Ishikawa (cell line): ENCODE results near the gene MIEN1.

Source experiments
- CEBPB ChIP-seq: IDR thresholded peaks from 2 replicates; pipeline ENCODE4 v1.6.1; 2012
- CREB1 ChIP-seq: IDR thresholded peaks from 2 replicates; pipeline ENCODE4 v1.6.1; 2012; ENCODE audit warnings: low read depth
- EGR1 ChIP-seq: IDR thresholded peaks from 2 replicates; pipeline ENCODE4 v1.6.1; 2012
- EP300 ChIP-seq: IDR thresholded peaks from 2 replicates; pipeline ENCODE4 v1.6.1; 2012; ENCODE audit warnings: borderline replicate concordance
- FOXM1 ChIP-seq: IDR thresholded peaks from 2 replicates; pipeline ENCODE4 v1.6.1; 2012; ENCODE audit warnings: low read depth, borderline replicate concordance
- NFIC ChIP-seq: IDR thresholded peaks from 2 replicates; pipeline ENCODE4 v1.6.1; 2012
- RAD21 ChIP-seq: IDR thresholded peaks from 2 replicates; pipeline ENCODE4 v1.6.1; 2012; ENCODE audit warnings: low read depth
- REST ChIP-seq: IDR thresholded peaks from 2 replicates; pipeline ENCODE4 v1.6.1; 2012; ENCODE audit warnings: low read depth, mild to moderate bottlenecking
- TAF1 ChIP-seq: IDR thresholded peaks from 2 replicates; pipeline ENCODE4 v1.6.1; 2012; ENCODE audit warnings: low read depth, mild to moderate bottlenecking
- TCF12 ChIP-seq: IDR thresholded peaks from 2 replicates; pipeline ENCODE4 v1.6.1; 2012; ENCODE audit warnings: low read depth
- TEAD4 ChIP-seq: IDR thresholded peaks from 2 replicates; pipeline ENCODE4 v1.6.1; 2012
- YY1 ChIP-seq: IDR thresholded peaks from 2 replicates; pipeline ENCODE4 v1.6.1; 2012; ENCODE audit warnings: low read depth
- ZBTB7A ChIP-seq: IDR thresholded peaks from 2 replicates; pipeline ENCODE4 v1.6.1; 2012; ENCODE audit warnings: low read depth
- TF ChIP-seq, protein P1 (sequence below): IDR thresholded peaks from 2 replicates; pipeline ENCODE4 v1.6.1; 2012
- TF ChIP-seq, protein P2 (sequence below): IDR thresholded peaks from 2 replicates; pipeline ENCODE4 v1.6.1; 2012

Gene MIEN1

DNA sequence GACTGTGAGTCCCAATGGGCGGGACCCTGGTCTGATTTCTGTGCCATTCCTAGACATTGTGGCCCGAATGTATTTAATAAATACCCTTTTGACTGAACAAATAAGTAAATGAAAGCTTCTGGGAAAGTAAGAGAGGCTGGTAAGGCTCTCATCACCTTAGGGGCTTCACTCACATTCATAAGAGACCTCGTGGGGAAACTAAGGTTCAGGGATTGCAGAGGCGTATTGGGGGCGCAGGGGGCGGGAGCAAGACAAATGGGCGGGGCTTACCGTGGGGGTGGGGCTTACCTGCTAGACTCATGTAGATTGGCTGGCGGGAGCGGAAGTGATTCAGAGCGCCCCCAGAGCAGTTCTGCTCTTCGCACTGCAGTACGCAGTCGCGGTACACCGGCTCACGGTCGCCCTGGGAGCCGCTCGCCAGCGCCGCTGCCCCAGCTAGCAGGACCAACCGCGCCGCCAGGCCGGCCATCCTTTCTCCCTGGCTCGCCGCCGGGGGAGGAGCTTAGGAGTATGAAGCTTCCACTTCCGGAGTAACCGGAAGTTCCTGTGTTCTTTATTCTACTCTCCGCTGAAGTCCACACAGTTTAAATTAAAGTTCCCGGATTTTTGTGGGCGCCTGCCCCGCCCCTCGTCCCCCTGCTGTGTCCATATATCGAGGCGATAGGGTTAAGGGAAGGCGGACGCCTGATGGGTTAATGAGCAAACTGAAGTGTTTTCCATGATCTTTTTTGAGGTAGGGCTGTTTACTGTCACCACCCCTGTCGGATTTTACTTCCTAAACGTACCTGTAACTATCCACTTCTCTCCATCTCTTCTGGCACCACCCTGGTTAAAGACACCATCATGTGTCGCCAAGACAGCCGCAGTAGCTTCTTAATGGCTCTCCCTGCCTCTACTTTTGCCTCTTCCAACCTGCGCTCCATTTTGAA is 42.5 kb downstream of the MIEN1 start, which contains the start of gene PGAP3:
PGAP3 (minus strand) TSS at position 512 of the 929 bp plus-strand sequence; CDS start at position 469, 43 bp downstream.
- TF ChIP-seq ZBTB7A = no peak
- no peak for TF ChIP-seq EGR1
- TF ChIP-seq FOXM1 = no peak
- peak; percentile 74 for TF ChIP-seq YY1
- no peak for TF ChIP-seq CEBPB
- TF ChIP-seq REST = no peak
- TF ChIP-seq CREB1 = no peak
- no peak for TF ChIP-seq TEAD4
- TF ChIP-seq, protein P1, sequence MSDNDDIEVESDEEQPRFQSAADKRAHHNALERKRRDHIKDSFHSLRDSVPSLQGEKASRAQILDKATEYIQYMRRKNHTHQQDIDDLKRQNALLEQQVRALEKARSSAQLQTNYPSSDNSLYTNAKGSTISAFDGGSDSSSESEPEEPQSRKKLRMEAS = no peak; the same call in 1 of the 2 replicates
- TF ChIP-seq NFIC = peak; percentile 26; the same call in 1 of the 2 replicates
- TF ChIP-seq EP300 = no peak
- TF ChIP-seq, protein P2, sequence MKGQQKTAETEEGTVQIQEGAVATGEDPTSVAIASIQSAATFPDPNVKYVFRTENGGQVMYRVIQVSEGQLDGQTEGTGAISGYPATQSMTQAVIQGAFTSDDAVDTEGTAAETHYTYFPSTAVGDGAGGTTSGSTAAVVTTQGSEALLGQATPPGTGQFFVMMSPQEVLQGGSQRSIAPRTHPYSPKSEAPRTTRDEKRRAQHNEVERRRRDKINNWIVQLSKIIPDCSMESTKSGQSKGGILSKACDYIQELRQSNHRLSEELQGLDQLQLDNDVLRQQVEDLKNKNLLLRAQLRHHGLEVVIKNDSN = no peak
- TF ChIP-seq TAF1 = peak; percentile 60
- TF ChIP-seq RAD21 = peak; percentile 2; the same call in 1 of the 2 replicates
- peak; percentile 72 for TF ChIP-seq TCF12

DNA sequence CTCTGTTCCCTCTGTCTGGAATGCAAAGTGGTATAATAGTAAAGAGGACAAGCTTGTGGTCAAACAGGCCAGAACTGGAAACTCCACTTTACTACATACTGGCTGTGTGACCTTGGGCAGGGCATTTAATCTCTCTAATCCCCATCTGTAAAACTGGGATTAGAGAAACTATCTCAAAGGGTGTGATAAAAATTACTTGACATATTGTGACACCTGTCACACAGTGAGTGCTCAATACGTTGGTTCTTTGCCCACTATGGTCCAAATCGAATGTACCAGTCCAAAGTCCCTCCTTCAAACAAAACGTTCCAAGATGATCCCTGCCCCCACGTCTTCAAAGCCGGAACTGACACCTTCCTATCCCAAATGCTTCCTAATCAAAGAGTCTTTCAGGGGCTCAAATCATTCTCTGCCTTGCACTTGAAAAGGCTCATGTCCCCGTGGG is 43.2 kb downstream of the MIEN1 start:
- TF ChIP-seq RAD21 (no peak), FOXM1 (no peak), EGR1 (no peak), NFIC (no peak), CEBPB (no peak), CREB1 (no peak), TEAD4 (no peak), REST (no peak), YY1 (no peak)
- TF ChIP-seq, protein P1 = no peak

GRCh38 chr17:39684369-39685192 is 45.8 kb downstream of the MIEN1 start:
- TF ChIP-seq TEAD4 = no peak
- TF ChIP-seq NFIC = no peak

DNA sequence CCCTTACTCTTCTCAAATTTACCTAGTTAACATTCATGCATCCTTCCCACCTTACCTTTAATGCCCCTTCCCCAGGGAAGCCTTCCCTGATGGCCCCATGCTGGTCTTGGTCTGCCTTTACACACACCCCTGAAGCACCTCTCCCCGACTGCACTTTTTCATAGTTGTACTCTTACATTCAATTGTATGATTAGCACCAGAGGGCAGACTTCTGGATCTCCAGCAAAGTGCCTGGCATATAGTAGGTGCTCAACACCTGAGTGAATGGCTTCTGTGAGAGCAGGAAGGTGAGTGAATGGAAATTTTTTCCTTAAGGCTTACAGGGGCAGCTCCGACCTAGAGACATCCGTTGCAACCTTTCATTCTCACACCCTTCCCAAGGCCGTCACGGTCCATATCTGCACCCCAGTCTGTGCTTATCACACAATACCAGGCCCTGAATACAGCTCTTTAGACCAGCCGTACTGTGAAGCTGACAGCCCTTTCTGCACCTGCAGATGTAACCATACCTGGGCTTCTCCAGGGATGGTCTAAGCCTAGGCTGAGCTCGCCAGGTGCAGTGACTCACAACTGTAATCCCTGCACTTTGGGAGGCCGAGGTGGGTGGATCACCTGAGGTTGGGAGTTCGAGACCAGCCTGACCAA is 46.9 kb downstream of the MIEN1 start:
- TF ChIP-seq REST = no peak
- TF ChIP-seq, protein P2 = no peak
